ENCODE data around the gene BNIPL. TPM values are rescaled to one million over a fixed set of nuclear protein-coding genes. Genes with fewer than 3 reads are reported as not detected.

BNIPL gene
- total and polyA plus RNA-seq, 2 of the 8 experiments (the other 6 are each of a cell fraction or from before 2014, with no cell fraction given), result 2.4 to 3.3 TPM

- TF ChIP-seq CTCF (IDR thresholded peaks at IDR 0.05; ENCODE audit: control extremely low read depth in 1 of 3, insufficient read depth in 1 of 3, low read depth in 1 of 3, low read length in 3 of 3) (no peak), TAF7 (optimal IDR thresholded peaks at IDR 0.05; ENCODE audit: borderline replicate concordance, low read depth, low read length) (no peak), SRF (IDR thresholded peaks at IDR 0.05; ENCODE audit: low read depth, low read length) (no peak), CBX8 (IDR thresholded peaks at IDR 0.05; ENCODE audit: borderline replicate concordance, low read depth, low read length) (no peak)
Measured at GRCh38 chr1:151055581-151055980, 19.2 kb downstream of the BNIPL start (continued).

Measured in H1 (cell line).